CD4-positive, alpha-beta T cell (primary cell): Measurements from ENCODE around the gene TUT7. TPM values are rescaled to one million over a fixed set of nuclear protein-coding genes. Genes with fewer than 3 reads are reported as not detected.

ENCODE experiments used
- ATAC-seq: fragments of 200-7000 bp; cut with Tn5 transposase; one replicate; pipeline ENCODE4 v1.10.0; 2022; ENCODE audit warnings: mild to moderate bottlenecking; ENCODE audit not compliant: poor library complexity
- CTCF ChIA-PET: fragments of 350-600 bp; sonication (Branson Sonifier 250); formaldehyde crosslinking; loops from one replicate; lab custom pipeline; 2021; ENCODE audit warnings: antibody characterized with exemption, inconsistent platforms; lab: Charles Lee
- POLR2A ChIA-PET: fragments of 350-600 bp; sonication (Branson Sonifier 250); formaldehyde crosslinking; loops from one replicate; lab custom pipeline; 2021; ENCODE audit warnings: antibody characterized with exemption, inconsistent platforms; lab: Charles Lee
- DNase-seq, 14 experiments: peaks; one replicate each; pipeline ENCODE4 v3.0.0-alpha.2; 2013 to 2020; ENCODE audit warnings: mixed read lengths in 2 of 14
- H3K27ac ChIP-seq, 2 donors: one replicate each; pipeline versions ENCODE4 v1.5.1 to v1.7.0; 2013; ENCODE audit warnings: low read length in 2 of 2, low read depth in 1 of 2, mild to moderate bottlenecking in 1 of 2
- H3K27me3 ChIP-seq, 2 experiments: 1 replicate in 1 of 2; 2 replicates in 1 of 2; pipeline versions ENCODE4 v1.6.1 to v1.7.0; 2013; ENCODE audit warnings: low read length in 2 of 2, control low read depth in 1 of 2, mild to moderate bottlenecking in 1 of 2, moderate library complexity in 1 of 2; ENCODE audit not compliant: insufficient read depth in 2 of 2, control insufficient read depth in 1 of 2
- H3K36me3 ChIP-seq: one replicate; pipeline ENCODE4 v1.6.1; 2013; ENCODE audit warnings: low read length, control low read depth; ENCODE audit not compliant: insufficient read depth
- H3K4me1 ChIP-seq: one replicate; pipeline ENCODE4 v1.6.1; 2013; ENCODE audit warnings: low read length, control low read depth; ENCODE audit not compliant: insufficient read depth
- H3K4me3 ChIP-seq: one replicate; pipeline ENCODE4 v1.5.1; 2013; ENCODE audit warnings: mild to moderate bottlenecking, low read length, moderate library complexity
- H3K9me3 ChIP-seq, 2 experiments: 1 replicate in 1 of 2; 2 replicates in 1 of 2; pipeline versions ENCODE4 v1.6.1 to v1.7.0; 2013; ENCODE audit warnings: low read length in 2 of 2, mild to moderate bottlenecking in 2 of 2, control low read depth in 1 of 2, moderate library complexity in 1 of 2; ENCODE audit not compliant: control insufficient read depth in 1 of 2, insufficient read depth in 1 of 2
- H3K27ac Mint-ChIP-seq: one replicate; pipeline ENCODE4 v1.8.0; 2020; ENCODE audit warnings: mixed read lengths
- H3K27me3 Mint-ChIP-seq: one replicate; pipeline ENCODE4 v1.8.0; 2021; ENCODE audit warnings: mixed read lengths
- H3K36me3 Mint-ChIP-seq: one replicate; pipeline ENCODE4 v1.8.0; 2021; ENCODE audit warnings: low read depth, mixed read lengths
- H3K4me1 Mint-ChIP-seq: one replicate; pipeline ENCODE4 v1.8.0; 2021; ENCODE audit warnings: low read depth, mixed read lengths
- H3K4me3 Mint-ChIP-seq: one replicate; pipeline ENCODE4 v1.8.0; 2020; ENCODE audit warnings: mild to moderate bottlenecking, mixed read lengths
- H3K9me3 Mint-ChIP-seq: one replicate; pipeline ENCODE4 v1.8.0; 2020; ENCODE audit warnings: mixed read lengths
- intact Hi-C, 2 experiments: fragments of 100-400 bp; cut with DNase I in 1 of 2; cut with micrococcal nuclease in 1 of 2; formaldehyde crosslinking; loops; one replicate each; pipeline versions ENCODE4 v1.15.1 to v1.9.0; 2023 to 2025; cut with DNase I, micrococcal nuclease
- total RNA-seq, 174 experiments: library from RNA in 2 of 174; stranded (reverse) in 2 of 174; gene quantifications; one replicate each; pipeline ENCODE4 v1.2.3 and lab custom pipeline; 2021 to 2026
- TF ChIP-seq, protein P1 (sequence below): fragments of 200-600 bp; IDR thresholded peaks from one replicate; pipeline ENCODE4 v1.8.0; 2022; ENCODE audit warnings: antibody characterized with exemption, mild to moderate bottlenecking

The TUT7 gene
- total RNA-seq, 2 experiments from 2014 or later: 51.9 to 53.8 TPM

DNA sequence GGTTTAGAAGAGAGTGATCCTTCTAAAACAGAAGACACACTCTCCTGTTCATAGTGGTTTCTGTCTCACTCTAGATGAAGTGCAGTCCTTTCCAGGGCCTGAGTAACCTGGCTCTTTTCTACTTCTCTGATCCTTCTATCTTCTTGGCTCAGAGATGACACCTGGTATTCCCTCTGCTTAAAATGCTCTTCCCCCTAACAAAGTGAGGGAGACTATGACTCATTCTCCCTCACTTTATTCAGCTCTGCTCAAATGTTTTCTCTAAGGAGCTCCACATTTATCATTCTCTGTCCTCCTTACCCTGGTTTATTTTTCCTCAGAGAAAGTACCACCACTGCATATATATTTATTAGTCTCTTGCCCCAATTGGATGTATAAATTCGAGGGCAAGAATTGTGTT lies 24.6 kb downstream of the TUT7 start:
- Histone ChIP-seq H3K36me3 (peaks cover 64% of the 10 kb centered on the region), H3K27me3 (no peaks in the 10 kb centered on the region), H3K4me3 (no peak overlapping the region), H3K27ac (no peak overlapping the region), H3K9me3 (no peaks in the 10 kb centered on the region), H3K4me1 (no peaks in the 10 kb centered on the region)
- H3K9me3 Mint-ChIP-seq: no peaks in the 10 kb centered on the region
- no peaks in the 10 kb centered on the region for H3K27me3 Mint-ChIP-seq
- no peak for ATAC-seq
- peaks cover 85% of the 10 kb centered on the region for H3K36me3 Mint-ChIP-seq
- no peak for DNase-seq
- POLR2A ChIA-PET: no interaction called here
- H3K4me3 Mint-ChIP-seq: no peak overlapping the region
- intact Hi-C loops: no loop called here
- TF ChIP-seq, protein P1, sequence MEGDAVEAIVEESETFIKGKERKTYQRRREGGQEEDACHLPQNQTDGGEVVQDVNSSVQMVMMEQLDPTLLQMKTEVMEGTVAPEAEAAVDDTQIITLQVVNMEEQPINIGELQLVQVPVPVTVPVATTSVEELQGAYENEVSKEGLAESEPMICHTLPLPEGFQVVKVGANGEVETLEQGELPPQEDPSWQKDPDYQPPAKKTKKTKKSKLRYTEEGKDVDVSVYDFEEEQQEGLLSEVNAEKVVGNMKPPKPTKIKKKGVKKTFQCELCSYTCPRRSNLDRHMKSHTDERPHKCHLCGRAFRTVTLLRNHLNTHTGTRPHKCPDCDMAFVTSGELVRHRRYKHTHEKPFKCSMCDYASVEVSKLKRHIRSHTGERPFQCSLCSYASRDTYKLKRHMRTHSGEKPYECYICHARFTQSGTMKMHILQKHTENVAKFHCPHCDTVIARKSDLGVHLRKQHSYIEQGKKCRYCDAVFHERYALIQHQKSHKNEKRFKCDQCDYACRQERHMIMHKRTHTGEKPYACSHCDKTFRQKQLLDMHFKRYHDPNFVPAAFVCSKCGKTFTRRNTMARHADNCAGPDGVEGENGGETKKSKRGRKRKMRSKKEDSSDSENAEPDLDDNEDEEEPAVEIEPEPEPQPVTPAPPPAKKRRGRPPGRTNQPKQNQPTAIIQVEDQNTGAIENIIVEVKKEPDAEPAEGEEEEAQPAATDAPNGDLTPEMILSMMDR: no peak
- CTCF ChIA-PET: interaction anchor here (1.2 kb wide), 1 partner anchor 12 kb away, joined by 3 read pairs; no protein-coding TSS in a partner anchor
- peaks cover 7% of the 10 kb centered on the region for H3K4me1 Mint-ChIP-seq
- H3K27ac Mint-ChIP-seq: peak overlapping the region; percentile 2

- intact Hi-C loops: no loop called here
- ChIA-PET CTCF (interaction anchor here (1.2 kb wide), 1 partner anchor 10 kb away, joined by 3 read pairs; no protein-coding TSS in a partner anchor), POLR2A (no interaction called here)
- Mint-ChIP-seq H3K9me3 (no peaks in the 10 kb centered on the region), H3K27me3 (no peaks in the 10 kb centered on the region), H3K27ac (no peak overlapping the region), H3K4me1 (peaks cover 7% of the 10 kb centered on the region), H3K4me3 (no peak overlapping the region), H3K36me3 (peaks cover 85% of the 10 kb centered on the region)
- no peaks in the 10 kb centered on the region for H3K4me1 ChIP-seq
- no peaks in the 10 kb centered on the region for H3K27me3 ChIP-seq
- no peak for ATAC-seq
- TF ChIP-seq, protein P1: no peak
- no peak overlapping the region for H3K4me3 ChIP-seq
- no peak overlapping the region for H3K27ac ChIP-seq
- H3K9me3 ChIP-seq: no peaks in the 10 kb centered on the region
- DNase-seq: no peak
- peaks cover 66% of the 10 kb centered on the region for H3K36me3 ChIP-seq
Measured at GRCh38 chr9:86328156-86328555, 26.1 kb downstream of the TUT7 start.

GRCh38 chr9:86326536-86326935 lies 27.7 kb downstream of the TUT7 start:
- no peak for ATAC-seq
- ChIA-PET CTCF (no interaction called here), POLR2A (interaction anchor here (1.7 kb wide), 1 partner anchor 12 kb away, joined by 4 read pairs; no protein-coding TSS in a partner anchor)
- Mint-ChIP-seq H3K27ac (no peak overlapping the region), H3K4me3 (no peak overlapping the region), H3K36me3 (peaks cover 85% of the 10 kb centered on the region), H3K9me3 (no peaks in the 10 kb centered on the region), H3K27me3 (no peaks in the 10 kb centered on the region), H3K4me1 (no peaks in the 10 kb centered on the region)
- H3K9me3 ChIP-seq: no peaks in the 10 kb centered on the region
- intact Hi-C loops: no loop called here
- no peak for DNase-seq
- TF ChIP-seq, protein P1: no peak
- H3K36me3 ChIP-seq: peaks cover 76% of the 10 kb centered on the region
- H3K27me3 ChIP-seq: no peaks in the 10 kb centered on the region
- H3K4me3 ChIP-seq: no peak overlapping the region
- no peak overlapping the region for H3K27ac ChIP-seq
- no peaks in the 10 kb centered on the region for H3K4me1 ChIP-seq
